Lung (tissue), 12 donors: ENCODE data around the gene ANKRD16. TPM values are rescaled to one million over a fixed set of nuclear protein-coding genes. Genes with fewer than 3 reads are reported as not detected.
"Not testable (repeated sequence)": the region's sequence is repeated elsewhere in the genome, so short reads cannot be mapped to it uniquely, and the experiment has no call there.

ENCODE experiments used
- ATAC-seq: fragments of 200-7000 bp; cut with Tn5 transposase; one replicate; pipeline ENCODE4 v1.9.1; 2020; ENCODE audit warnings: moderate number of reproducible peaks; ENCODE audit not compliant: insufficient read depth, low FRiP score
- DNase-seq, 3 donors: peaks; one replicate each; pipeline ENCODE4 v3.0.0-alpha.2; 2013 to 2017
- H3K27ac ChIP-seq, 2 donors: one replicate each; pipeline ENCODE4 v1.5.1; 2013; ENCODE audit warnings: mild to moderate bottlenecking in 2 of 2, moderate library complexity in 2 of 2, control low read depth in 1 of 2, inconsistent platforms in 1 of 2, low read depth in 1 of 2, low read length in 1 of 2
- H3K27me3 ChIP-seq, 3 donors: one replicate each; pipeline ENCODE4 v1.5.1; 2013; ENCODE audit warnings: low read length in 2 of 3; ENCODE audit not compliant: control insufficient read depth in 3 of 3, insufficient read depth in 3 of 3
- H3K36me3 ChIP-seq, 4 donors: one replicate each; pipeline ENCODE4 v1.5.1; 2013; ENCODE audit warnings: low read length in 4 of 4, mild to moderate bottlenecking in 1 of 4, moderate library complexity in 1 of 4; ENCODE audit not compliant: control insufficient read depth in 4 of 4, insufficient read depth in 4 of 4
- H3K4me1 ChIP-seq, 5 donors: one replicate each; pipeline ENCODE4 v1.5.1; 2013; ENCODE audit warnings: low read length in 5 of 5, mild to moderate bottlenecking in 2 of 5, moderate library complexity in 1 of 5; ENCODE audit not compliant: control insufficient read depth in 5 of 5, insufficient read depth in 5 of 5
- H3K4me3 ChIP-seq: one replicate; pipeline ENCODE4 v1.5.1; 2013; ENCODE audit warnings: mild to moderate bottlenecking, control low read depth, moderate library complexity
- H3K9ac ChIP-seq, 2 donors: one replicate each; pipeline ENCODE4 v1.5.1; 2013; ENCODE audit warnings: low read length in 2 of 2, control low read depth in 1 of 2; ENCODE audit not compliant: insufficient read depth in 1 of 2
- H3K9me3 ChIP-seq, 4 donors: one replicate each; pipeline ENCODE4 v1.5.1; 2013; ENCODE audit warnings: low read length in 3 of 4, mild to moderate bottlenecking in 1 of 4, moderate library complexity in 1 of 4; ENCODE audit not compliant: control insufficient read depth in 4 of 4, insufficient read depth in 3 of 4
- CTCF ChIP-seq: IDR thresholded peaks from 2 replicates; pipeline ENCODE4 v1.5.1; 2012; ENCODE audit warnings: mild to moderate bottlenecking; ENCODE audit errors: control extremely low read depth, extremely low read depth
- WGBS, 2 donors: extraction: QIAGEN DNeasy Blood & Tissue Kit; methylation state at CpG; one replicate each; pipeline ENCODE4 v1.1.7; 2013; 5-methylcytosine and 5-hydroxymethylcytosine counted together
- polyA plus RNA-seq, 2 donors: library from polyadenylated mRNA; stranded (reverse); fragments of 200-250 nt; gene quantifications; one replicate each; pipeline ENCODE4 v1.2.1, GENCODE V29; 2013
- total RNA-seq, 2 donors: library from RNA; depleted of rRNA in 1 of 2; stranded (reverse); fragments of >200 nt in 1 of 2; gene quantifications; one replicate each; pipeline ENCODE4 v1.2.1, GENCODE V29; 2014 to 2021
- donor health status: control.
- donor health status: control.
- donor health status: Bipolar disorder and iron deficiency.
- donor health status: healthy.
- donor health status: DM: yes; HTN: yes; CAD: no.

The ANKRD16 gene
- total and polyA plus RNA-seq, 4 donors, result 4.5 to 14.0 (median 6.4) TPM

GRCh38 chr10:5827841-5828240 lies 61.9 kb downstream of the ANKRD16 start:
- Histone ChIP-seq H3K4me1 (peaks cover 0 to under 1% (median 0%) of the 10 kb centered on the region in 5 donors), H3K36me3 (no peaks in the 10 kb centered on the region), H3K27me3 (no peaks in the 10 kb centered on the region), H3K9me3 (peaks cover 0 to 2% (median 0%) of the 10 kb centered on the region in 4 donors), H3K9ac (no peak overlapping the region), H3K27ac (no peak overlapping the region), H3K4me3 (no peak overlapping the region)
- no peak for TF ChIP-seq CTCF
- ATAC-seq, result no peak
- 80 to 93% methylated on average over 6 of the region's 6 CpGs for WGBS, 2 donors
- no peak for DNase-seq

GRCh38 chr10:5826511-5826910 lies 63.2 kb downstream of the ANKRD16 start:
- H3K4me3 ChIP-seq, H3K9ac ChIP-seq, H3K4me1 ChIP-seq, H3K27ac ChIP-seq, H3K9me3 ChIP-seq, ATAC-seq, H3K27me3 ChIP-seq, DNase-seq, H3K36me3 ChIP-seq: not testable (repeated sequence)
- 93 to 95% methylated on average over 6 of the region's 6 CpGs for WGBS, 2 donors

- Histone ChIP-seq H3K27me3 (no peaks in the 10 kb centered on the region), H3K9me3 (no peaks in the 10 kb centered on the region), H3K4me3 (no peak overlapping the region), H3K9ac (no peak overlapping the region), H3K27ac (no peak overlapping the region), H3K4me1 (peaks cover 0 to 9% (median 3%) of the 10 kb centered on the region in 5 donors), H3K36me3 (no peaks in the 10 kb centered on the region)
- DNase-seq (no peak), ATAC-seq (no peak)
- TF ChIP-seq CTCF, result no peak
- WGBS, 2 donors, result 83 to 84% methylated on average over 6 of the region's 6 CpGs
Observed at GRCh38 chr10:5818894-5819293, 70.8 kb downstream of the ANKRD16 start.

GRCh38 chr10:5818048-5818331 lies 71.7 kb downstream of the ANKRD16 start:
- 58 to 75% methylated on average over 2 of the region's 2 CpGs for WGBS, 2 donors
- peaks cover 0 to 11% (median 3%) of the 10 kb centered on the region in 5 donors for H3K4me1 ChIP-seq
- H3K36me3 ChIP-seq, result no peaks in the 10 kb centered on the region
- H3K27me3 ChIP-seq, result no peaks in the 10 kb centered on the region
- H3K9me3 ChIP-seq, result no peaks in the 10 kb centered on the region
- H3K4me3 ChIP-seq, result no peak overlapping the region
- no peak overlapping the region for H3K27ac ChIP-seq
- ATAC-seq (no peak), DNase-seq (no peak)
- no peak for TF ChIP-seq CTCF
- H3K9ac ChIP-seq, result no peak overlapping the region
